Measurements from ENCODE around the gene BRINP1. TPM values are rescaled to one million over a fixed set of nuclear protein-coding genes. Genes with fewer than 3 reads are reported as not detected.
A peak's percentile ranks its signal among the peaks of the same experiment; 100 is the strongest.

The BRINP1 gene, protein sequence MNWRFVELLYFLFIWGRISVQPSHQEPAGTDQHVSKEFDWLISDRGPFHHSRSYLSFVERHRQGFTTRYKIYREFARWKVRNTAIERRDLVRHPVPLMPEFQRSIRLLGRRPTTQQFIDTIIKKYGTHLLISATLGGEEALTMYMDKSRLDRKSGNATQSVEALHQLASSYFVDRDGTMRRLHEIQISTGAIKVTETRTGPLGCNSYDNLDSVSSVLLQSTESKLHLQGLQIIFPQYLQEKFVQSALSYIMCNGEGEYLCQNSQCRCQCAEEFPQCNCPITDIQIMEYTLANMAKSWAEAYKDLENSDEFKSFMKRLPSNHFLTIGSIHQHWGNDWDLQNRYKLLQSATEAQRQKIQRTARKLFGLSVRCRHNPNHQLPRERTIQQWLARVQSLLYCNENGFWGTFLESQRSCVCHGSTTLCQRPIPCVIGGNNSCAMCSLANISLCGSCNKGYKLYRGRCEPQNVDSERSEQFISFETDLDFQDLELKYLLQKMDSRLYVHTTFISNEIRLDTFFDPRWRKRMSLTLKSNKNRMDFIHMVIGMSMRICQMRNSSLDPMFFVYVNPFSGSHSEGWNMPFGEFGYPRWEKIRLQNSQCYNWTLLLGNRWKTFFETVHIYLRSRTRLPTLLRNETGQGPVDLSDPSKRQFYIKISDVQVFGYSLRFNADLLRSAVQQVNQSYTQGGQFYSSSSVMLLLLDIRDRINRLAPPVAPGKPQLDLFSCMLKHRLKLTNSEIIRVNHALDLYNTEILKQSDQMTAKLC
- total RNA-seq = not detected in 2 replicates
- polyA plus RNA-seq = 0.03 and 0.04 TPM in 2 replicates
- polyA plus RNA-seq (2011; cell fraction: cytosol; rRNA removed) = 0.03 TPM in 1 of 2 replicates, not detected in the other
- not detected in 2 replicates for polyA plus RNA-seq (2011; cell fraction: nucleus; rRNA removed)
- polyA plus RNA-seq (2012) = 0.05 TPM in 1 of 2 replicates, not detected in the other
- polyA minus RNA-seq = not detected in 2 replicates
- polyA minus RNA-seq (2011; cell fraction: cytosol; rRNA and poly(A)+ RNA removed) = not detected
- not detected in 2 replicates for polyA minus RNA-seq (2011; cell fraction: nucleus; rRNA and poly(A)+ RNA removed)
- percentile 12 among the genes with signal in this experiment for Bru-seq, nascent RNA
- BruChase-seq, experiment 1, labeled RNA remaining after a 6-hour chase = percentile 0 among the genes with signal in this experiment
- BruChase-seq, experiment 2, labeled RNA remaining after a 2-hour chase = percentile 2 among the genes with signal in this experiment
- long read RNA-seq = 0 reads

DNA sequence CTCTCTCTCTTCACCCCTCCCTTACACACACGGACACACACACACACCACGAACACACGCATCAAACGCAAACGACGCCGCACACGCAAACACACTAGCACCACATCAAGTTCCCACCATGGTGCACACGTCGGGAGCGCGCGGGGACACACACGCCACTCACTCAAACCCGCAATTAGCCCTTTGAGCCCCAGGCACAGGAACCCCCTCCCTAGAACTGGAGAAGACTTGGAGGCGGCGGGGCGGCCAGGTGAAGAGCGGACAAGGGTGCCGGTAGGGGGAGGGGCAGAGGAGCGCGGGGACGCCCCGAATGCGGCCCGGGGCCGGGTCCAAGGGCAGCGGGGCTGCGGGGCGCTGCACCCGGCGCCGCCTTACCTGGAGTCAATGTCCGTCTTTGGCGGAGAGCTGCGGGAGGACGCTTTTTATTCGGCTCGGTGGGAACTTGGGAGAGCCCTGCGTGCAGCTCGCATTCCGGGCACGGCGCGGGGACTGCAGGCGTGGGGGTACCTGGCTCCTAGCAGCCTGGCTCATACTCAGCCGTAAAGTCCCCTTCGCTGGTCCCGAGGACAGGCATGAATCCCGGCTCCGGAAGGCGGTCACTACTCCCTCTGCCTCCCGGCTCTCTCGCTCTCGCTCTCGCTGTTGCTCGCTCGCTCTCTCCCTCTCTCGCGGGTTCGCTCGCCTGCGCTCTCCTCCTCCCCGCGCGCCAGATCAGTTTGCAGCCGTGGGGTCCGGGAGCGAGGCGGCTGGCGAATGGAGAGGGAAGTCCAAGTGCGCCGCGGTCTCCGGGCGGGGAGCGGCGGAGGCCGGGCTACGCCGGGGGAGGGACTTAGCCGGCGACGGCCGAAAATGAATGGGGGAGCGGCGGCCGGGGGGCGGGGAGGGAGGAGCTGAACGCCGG lies at the start of gene BRINP1:
Gene BRINP1, minus strand, starts transcription at position 755 of the 901 bp plus-strand sequence. CDS start 56,080 bp downstream, outside the sequence.
- Histone ChIP-seq H3K36me3 (ENCODE audit: control insufficient read depth in 2 of 2, extremely low read depth in 1 of 2, insufficient read depth in 2 of 2, low read length in 2 of 2) (no peaks in the 10 kb centered on the region), H3K9ac (replicated peaks; ENCODE audit: extremely low read depth, insufficient read depth, low read length) (no peak within 1 kb of the TSS), H3K4me1 (ENCODE audit: control insufficient read depth, extremely low read depth, insufficient read depth, low read length) (no peaks in the 10 kb centered on the region), H3K79me2 (ENCODE audit: control insufficient read depth, insufficient read depth, low read length) (no peaks in the 10 kb centered on the region), H3K4me2 (ENCODE audit: insufficient read depth, low read length) (no peak within 1 kb of the TSS), H3K27ac (ENCODE audit: insufficient read depth, low read depth, low read length) (no peak within 1 kb of the TSS), H3K9me1 (replicated peaks; ENCODE audit: control insufficient read depth, extremely low read depth, insufficient read depth, low read length) (no peaks in the 10 kb centered on the region), H2AFZ (ENCODE audit: low read depth, low read length) (peak within 1 kb of the TSS; percentile 11), H3K27me3 (ENCODE audit: control insufficient read depth in 2 of 2, insufficient read depth in 2 of 2, low read length in 2 of 2) (peaks cover 0 to 16% of the 10 kb centered on the region in 2 experiments), H3K9me3 (replicated peaks; ENCODE audit: control insufficient read depth, insufficient read depth, low read length) (no peaks in the 10 kb centered on the region), H3K4me3 (replicated peaks in 1 of 3; ENCODE audit: insufficient read depth in 1 of 3, low read depth in 1 of 3, low read length in 3 of 3) (peak within 1 kb of the TSS in 1 of 3 experiments; percentile 15), H4K20me1 (replicated peaks; ENCODE audit: control insufficient read depth, extremely low read depth, insufficient read depth, low read length) (no peaks in the 10 kb centered on the region)
- DNase-seq (ENCODE audit: low read depth, low spot score) (no peak), FAIRE-seq (no peak)
- ChIA-PET POLR2A (no interaction called here), CTCF (no interaction called here)
- TF ChIP-seq EZH2 (IDR thresholded peaks at IDR 0.05; ENCODE audit: borderline replicate concordance, low read depth, low read length, severe bottlenecking) (no peak), POLR2A (IDR thresholded peaks at IDR 0.05; ENCODE audit: low read depth, low read length) (no peak), JUN (IDR thresholded peaks at IDR 0.05; ENCODE audit: borderline replicate concordance, insufficient read depth, insufficient read length, low read depth) (no peak), POLR2AphosphoS5 (IDR thresholded peaks at IDR 0.05; ENCODE audit: insufficient read depth, low read depth, low read length) (no peak)
- TF ChIP-seq, protein P1, sequence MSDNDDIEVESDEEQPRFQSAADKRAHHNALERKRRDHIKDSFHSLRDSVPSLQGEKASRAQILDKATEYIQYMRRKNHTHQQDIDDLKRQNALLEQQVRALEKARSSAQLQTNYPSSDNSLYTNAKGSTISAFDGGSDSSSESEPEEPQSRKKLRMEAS (IDR thresholded peaks at IDR 0.05; ENCODE audit: insufficient read depth, insufficient read length) = no peak
- TF ChIP-seq, protein P2, sequence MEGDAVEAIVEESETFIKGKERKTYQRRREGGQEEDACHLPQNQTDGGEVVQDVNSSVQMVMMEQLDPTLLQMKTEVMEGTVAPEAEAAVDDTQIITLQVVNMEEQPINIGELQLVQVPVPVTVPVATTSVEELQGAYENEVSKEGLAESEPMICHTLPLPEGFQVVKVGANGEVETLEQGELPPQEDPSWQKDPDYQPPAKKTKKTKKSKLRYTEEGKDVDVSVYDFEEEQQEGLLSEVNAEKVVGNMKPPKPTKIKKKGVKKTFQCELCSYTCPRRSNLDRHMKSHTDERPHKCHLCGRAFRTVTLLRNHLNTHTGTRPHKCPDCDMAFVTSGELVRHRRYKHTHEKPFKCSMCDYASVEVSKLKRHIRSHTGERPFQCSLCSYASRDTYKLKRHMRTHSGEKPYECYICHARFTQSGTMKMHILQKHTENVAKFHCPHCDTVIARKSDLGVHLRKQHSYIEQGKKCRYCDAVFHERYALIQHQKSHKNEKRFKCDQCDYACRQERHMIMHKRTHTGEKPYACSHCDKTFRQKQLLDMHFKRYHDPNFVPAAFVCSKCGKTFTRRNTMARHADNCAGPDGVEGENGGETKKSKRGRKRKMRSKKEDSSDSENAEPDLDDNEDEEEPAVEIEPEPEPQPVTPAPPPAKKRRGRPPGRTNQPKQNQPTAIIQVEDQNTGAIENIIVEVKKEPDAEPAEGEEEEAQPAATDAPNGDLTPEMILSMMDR (IDR thresholded peaks at IDR 0.05; ENCODE audit: extremely low read depth in 1 of 2, insufficient read depth in 1 of 2, low read depth in 1 of 2, low read length in 2 of 2) = no peak
- dilution Hi-C loops (cut with MboI; ENCODE audit: extremely low pct_ligation_motif_present, low sequenced_read_pairs) (no loop called here), intact Hi-C loops (cut with micrococcal nuclease) (loop anchor here (5.0 kb wide), 2 partner anchors 1108 to 1197 kb away; no protein-coding TSS in a partner anchor)
- BruUV-seq (replicated peaks) = no TSS peak

All from endothelial cell of umbilical vein (primary cell).